GM18868 (cell line): ENCODE results near the gene HOXD1.

Experiments used
- ATAC-seq: cut with Tn5 transposase; IDR thresholded peaks from one replicate; pipeline ENCODE4 v1.9.1; 2021; ENCODE audit warnings: mild to moderate bottlenecking, moderate library complexity; ENCODE audit not compliant: unreplicated experiment

HOXD1 gene

GRCh38 chr2:176164611-176165369, 23.7 kb upstream of the HOXD1 start:
- no peak for ATAC-seq

- no peak for ATAC-seq
Measured at GRCh38 chr2:176165370-176166050, 23.0 kb upstream of the HOXD1 start.

- no peak for ATAC-seq
Measured at GRCh38 chr2:176166272-176166671, 22.2 kb upstream of the HOXD1 start.

GRCh38 chr2:176167398-176167797, 21.1 kb upstream of the HOXD1 start:
- ATAC-seq: no peak

- ATAC-seq: no peak
Measured at GRCh38 chr2:176169181-176169580, 19.3 kb upstream of the HOXD1 start.

GRCh38 chr2:176169711-176170110, 18.8 kb upstream of the HOXD1 start:
- ATAC-seq: no peak

- no peak for ATAC-seq
Measured at GRCh38 chr2:176170602-176171305, 17.7 kb upstream of the HOXD1 start.

GRCh38 chr2:176171351-176172006, 17.0 kb upstream of the HOXD1 start:
- ATAC-seq: no peak

GRCh38 chr2:176172007-176172894, 16.2 kb upstream of the HOXD1 start:
- no peak for ATAC-seq

- no peak for ATAC-seq
Measured at GRCh38 chr2:176172895-176173566, 15.4 kb upstream of the HOXD1 start.

GRCh38 chr2:176173567-176174381, 14.7 kb upstream of the HOXD1 start:
- ATAC-seq: no peak

GRCh38 chr2:176174382-176174823, 14.1 kb upstream of the HOXD1 start:
- no peak for ATAC-seq

GRCh38 chr2:176174824-176175708, 13.4 kb upstream of the HOXD1 start:
- no peak for ATAC-seq

- ATAC-seq: no peak
Measured at GRCh38 chr2:176175709-176176607, 12.5 kb upstream of the HOXD1 start.

GRCh38 chr2:176177580-176178037, 10.9 kb upstream of the HOXD1 start:
- no peak for ATAC-seq

- no peak for ATAC-seq
Measured at GRCh38 chr2:176178038-176178756, 10.3 kb upstream of the HOXD1 start.
